Mesothelial cell of epicardium (in vitro differentiated cells): ENCODE measurements around the gene KIRREL3. TPM values are rescaled to one million over a fixed set of nuclear protein-coding genes. Genes with fewer than 3 reads are reported as not detected.

Source experiments
- DNase-seq, 2 experiments: peaks; one replicate each; pipeline ENCODE4 v3.0.0; 2021; ENCODE audit warnings: low spot score in 2 of 2; ENCODE audit not compliant: unreplicated experiment in 2 of 2
- H3K27ac Mint-ChIP-seq: 2 replicates; pipeline ENCODE4 v1.8.0; 2021; ENCODE audit warnings: mixed read lengths
- H3K27me3 Mint-ChIP-seq: 2 replicates; pipeline ENCODE4 v1.8.0; 2021; ENCODE audit warnings: low read depth, mixed read lengths
- H3K36me3 Mint-ChIP-seq: 2 replicates; pipeline ENCODE4 v1.8.0; 2021; ENCODE audit warnings: mixed read lengths
- H3K4me1 Mint-ChIP-seq: 2 replicates; pipeline ENCODE4 v1.8.0; 2021; ENCODE audit warnings: mixed read lengths
- H3K4me3 Mint-ChIP-seq: 2 replicates; pipeline ENCODE4 v1.8.0; 2021; ENCODE audit warnings: mild to moderate bottlenecking, moderate library complexity, mixed read lengths
- H3K9me3 Mint-ChIP-seq: 2 replicates; pipeline ENCODE4 v1.8.0; 2021; ENCODE audit warnings: mixed read lengths
- CTCF ChIP-seq: fragments of 200-600 bp; sonication (generic); IDR thresholded peaks from one replicate; pipeline ENCODE4 v1.5.0; 2021; ENCODE audit warnings: antibody characterized with exemption; ENCODE audit not compliant: unreplicated experiment
- total RNA-seq: library from RNA; stranded (reverse); gene quantifications from 3 replicates; pipeline ENCODE4 v1.2.1, GENCODE V29; 2021

The KIRREL3 gene
- total RNA-seq, 1 donor from 2014 or later: 0.31 TPM

- H3K4me1 Mint-ChIP-seq: peaks cover 26% of the 10 kb centered on the region
- DNase-seq: no peak
- no peak overlapping the region for H3K27ac Mint-ChIP-seq
- peaks cover 93% of the 10 kb centered on the region for H3K27me3 Mint-ChIP-seq
- no peaks in the 10 kb centered on the region for H3K36me3 Mint-ChIP-seq
- no peak overlapping the region for H3K4me3 Mint-ChIP-seq
- TF ChIP-seq CTCF: no peak
- H3K9me3 Mint-ChIP-seq: no peaks in the 10 kb centered on the region
Observed at GRCh38 chr11:126603486-126603885, 397.1 kb downstream of the KIRREL3 start.

- H3K4me1 Mint-ChIP-seq: peaks cover 21% of the 10 kb centered on the region
Observed at GRCh38 chr11:126602993-126603392, 397.6 kb downstream of the KIRREL3 start.

GRCh38 chr11:126602349-126602940 lies 398.1 kb downstream of the KIRREL3 start:
- H3K27ac Mint-ChIP-seq: no peak overlapping the region
- no peaks in the 10 kb centered on the region for H3K36me3 Mint-ChIP-seq
- peaks cover 17% of the 10 kb centered on the region for H3K4me1 Mint-ChIP-seq
- H3K27me3 Mint-ChIP-seq: peaks cover 100% of the 10 kb centered on the region
- H3K4me3 Mint-ChIP-seq: no peak overlapping the region
- DNase-seq: no peak
- no peaks in the 10 kb centered on the region for H3K9me3 Mint-ChIP-seq
- TF ChIP-seq CTCF: no peak

More at GRCh38 chr11:126602993-126603392, 397.6 kb downstream of the KIRREL3 start:
- Mint-ChIP-seq H3K27ac (no peak overlapping the region), H3K9me3 (no peaks in the 10 kb centered on the region), H3K4me3 (no peak overlapping the region), H3K36me3 (no peaks in the 10 kb centered on the region), H3K27me3 (peaks cover 96% of the 10 kb centered on the region)
- no peak for TF ChIP-seq CTCF
- DNase-seq: no peak

GRCh38 chr11:126601550-126602215 lies 398.9 kb downstream of the KIRREL3 start:
- no peak for TF ChIP-seq CTCF
- peaks cover 11% of the 10 kb centered on the region for H3K4me1 Mint-ChIP-seq
- no peaks in the 10 kb centered on the region for H3K9me3 Mint-ChIP-seq
- H3K4me3 Mint-ChIP-seq: no peak overlapping the region
- no peak for DNase-seq
- no peak overlapping the region for H3K27ac Mint-ChIP-seq
- H3K27me3 Mint-ChIP-seq: peaks cover 100% of the 10 kb centered on the region
- H3K36me3 Mint-ChIP-seq: no peaks in the 10 kb centered on the region

GRCh38 chr11:126601136-126601535 lies 399.4 kb downstream of the KIRREL3 start:
- H3K4me1 Mint-ChIP-seq: peaks cover 6% of the 10 kb centered on the region
- TF ChIP-seq CTCF: no peak
- no peak overlapping the region for H3K4me3 Mint-ChIP-seq
- DNase-seq: no peak
- no peaks in the 10 kb centered on the region for H3K36me3 Mint-ChIP-seq
- H3K9me3 Mint-ChIP-seq: no peaks in the 10 kb centered on the region
- H3K27ac Mint-ChIP-seq: no peak overlapping the region
- H3K27me3 Mint-ChIP-seq: peaks cover 100% of the 10 kb centered on the region
